Calu3 (cell line): Measurements from ENCODE around the gene CYP2W1. TPM values are rescaled to one million over a fixed set of nuclear protein-coding genes. Genes with fewer than 3 reads are reported as not detected.
A peak's percentile ranks its signal among the peaks of the same experiment; 100 is the strongest.

Experiments used
- BruUV-seq: library from RNA; stranded (reverse); fragments of 400-500 nt; replicated peaks from 2 replicates; lab custom pipeline; 2021; lab: Mats Ljungman, UMichigan
- CTCF ChIA-PET: fragments of 300-600 bp; sonication (Branson Sonifier 250); formaldehyde crosslinking; loops from one replicate; lab custom pipeline; 2022; ENCODE audit warnings: antibody characterized with exemption; lab: Charles Lee
- DNase-seq: peaks from one replicate; pipeline ENCODE4 v3.0.0; 2022
- H3K27ac Mint-ChIP-seq: one replicate; pipeline ENCODE4 v1.8.0; 2022; ENCODE audit warnings: mixed read lengths; ENCODE audit not compliant: unreplicated experiment
- H3K27me3 Mint-ChIP-seq: one replicate; pipeline ENCODE4 v1.8.0; 2022; ENCODE audit warnings: mixed read lengths; ENCODE audit not compliant: unreplicated experiment
- H3K36me3 Mint-ChIP-seq: one replicate; pipeline ENCODE4 v1.8.0; 2022; ENCODE audit warnings: mild to moderate bottlenecking, moderate library complexity, mixed read lengths; ENCODE audit not compliant: insufficient read depth, unreplicated experiment
- H3K4me1 Mint-ChIP-seq: one replicate; pipeline ENCODE4 v1.8.0; 2022; ENCODE audit warnings: mild to moderate bottlenecking, low read depth, mixed read lengths; ENCODE audit not compliant: unreplicated experiment
- H3K4me3 Mint-ChIP-seq: one replicate; pipeline ENCODE4 v1.8.0; 2022; ENCODE audit warnings: mild to moderate bottlenecking, low read depth, moderate library complexity, mixed read lengths; ENCODE audit not compliant: unreplicated experiment
- H3K9me3 Mint-ChIP-seq: one replicate; pipeline ENCODE4 v1.8.0; 2022; ENCODE audit warnings: low read depth, mixed read lengths; ENCODE audit not compliant: unreplicated experiment
- CTCF ChIP-seq: fragments of 200-600 bp; IDR thresholded peaks from one replicate; pipeline ENCODE4 v1.8.0; 2022; ENCODE audit warnings: antibody characterized with exemption; ENCODE audit not compliant: unreplicated experiment
- intact Hi-C: fragments of 100-400 bp; cut with micrococcal nuclease; formaldehyde crosslinking; loops from one replicate; pipeline ENCODE4 v1.10.0; 2022; ENCODE audit not compliant: unreplicated experiment
- total RNA-seq: library from RNA; stranded (reverse); gene quantifications from 2 replicates; pipeline ENCODE4 v1.2.3, GENCODE V29; 2022

The CYP2W1 gene
- total RNA-seq, 1 experiment from 2014 or later = 0.71 TPM

- CTCF ChIA-PET = no interaction called here
Measured at GRCh38 chr7:1022801-1023465, 40.0 kb downstream of the CYP2W1 start.

GRCh38 chr7:1024331-1024841 lies 41.4 kb downstream of the CYP2W1 start:
- DNase-seq = no peak
- peaks cover 77% of the 10 kb centered on the region for H3K36me3 Mint-ChIP-seq
- no peak for TF ChIP-seq CTCF
- H3K4me3 Mint-ChIP-seq = no peak overlapping the region
- H3K27ac Mint-ChIP-seq = no peak overlapping the region
- peaks cover 15% of the 10 kb centered on the region for H3K4me1 Mint-ChIP-seq
- intact Hi-C loops = no loop called here
- BruUV-seq = no TSS peak
- CTCF ChIA-PET = interaction anchor here (0.6 to 0.7 kb wide), 2 partner anchors 79 to 173 kb away, joined by 3 read pairs; no protein-coding TSS in a partner anchor
- no peaks in the 10 kb centered on the region for H3K27me3 Mint-ChIP-seq
- no peaks in the 10 kb centered on the region for H3K9me3 Mint-ChIP-seq

More at GRCh38 chr7:1022801-1023465, 40.0 kb downstream of the CYP2W1 start:
- Mint-ChIP-seq H3K27ac (peak overlapping the region; percentile 3), H3K4me3 (no peak overlapping the region), H3K4me1 (peaks cover 15% of the 10 kb centered on the region), H3K36me3 (peaks cover 77% of the 10 kb centered on the region), H3K9me3 (no peaks in the 10 kb centered on the region), H3K27me3 (no peaks in the 10 kb centered on the region)
- intact Hi-C loops = no loop called here
- TF ChIP-seq CTCF = no peak
- DNase-seq = no peak
- BruUV-seq = no TSS peak

DNA sequence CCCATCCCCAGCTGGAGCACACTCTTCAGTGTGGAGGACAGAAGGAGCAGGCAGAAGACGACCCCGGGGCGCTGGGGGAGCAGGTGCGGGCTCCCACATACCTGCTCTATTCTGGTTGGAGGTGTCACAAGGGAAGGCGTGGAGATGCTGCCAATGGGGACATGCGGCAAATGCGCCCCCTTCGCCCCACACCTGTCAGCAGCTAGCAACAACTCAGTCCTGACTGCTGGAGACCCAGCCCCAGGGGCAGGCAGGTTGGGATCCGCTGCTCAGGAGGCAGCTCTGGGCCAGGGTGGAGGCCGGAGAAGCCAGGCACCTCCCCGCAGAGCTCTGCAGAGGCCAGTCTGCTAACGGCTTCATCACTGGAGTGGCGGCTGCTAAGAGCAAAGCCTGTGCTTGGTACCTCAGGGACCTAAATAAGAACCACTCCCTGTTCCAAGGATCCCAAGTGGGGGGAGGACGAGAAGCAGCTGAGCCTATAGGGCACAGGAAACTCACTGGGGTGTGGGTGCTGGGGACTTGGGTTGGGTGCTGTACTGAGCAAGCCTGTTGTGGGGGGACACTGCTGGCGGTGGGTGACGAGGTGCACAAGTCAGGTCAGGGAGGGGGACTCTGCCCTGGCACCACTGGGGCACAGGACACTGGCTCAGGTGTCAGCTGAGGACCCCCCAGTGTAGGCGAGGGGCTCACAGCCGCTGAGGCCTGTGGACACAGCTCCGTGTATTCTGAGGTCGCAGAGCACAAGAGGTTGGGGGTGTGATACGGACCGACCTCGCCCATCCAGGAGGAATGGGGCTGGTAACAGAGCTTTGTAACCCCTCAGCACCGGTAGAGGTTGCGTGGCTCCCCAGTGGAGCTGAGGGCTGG lies 42.1 kb downstream of the CYP2W1 start:
- DNase-seq = no peak
- CTCF ChIA-PET = interaction anchor here (0.6 to 2.4 kb wide), 2 partner anchors 19 to 79 kb away, joined by 3 to 7 read pairs; partner anchors contain the start of gene GPR146
- no peak overlapping the region for H3K27ac Mint-ChIP-seq
- H3K4me1 Mint-ChIP-seq = peaks cover 15% of the 10 kb centered on the region
- no peak overlapping the region for H3K4me3 Mint-ChIP-seq
- intact Hi-C loops = no loop called here
- H3K27me3 Mint-ChIP-seq = no peaks in the 10 kb centered on the region
- no peak for TF ChIP-seq CTCF
- no TSS peak for BruUV-seq
- H3K9me3 Mint-ChIP-seq = no peaks in the 10 kb centered on the region
- peaks cover 82% of the 10 kb centered on the region for H3K36me3 Mint-ChIP-seq

DNA sequence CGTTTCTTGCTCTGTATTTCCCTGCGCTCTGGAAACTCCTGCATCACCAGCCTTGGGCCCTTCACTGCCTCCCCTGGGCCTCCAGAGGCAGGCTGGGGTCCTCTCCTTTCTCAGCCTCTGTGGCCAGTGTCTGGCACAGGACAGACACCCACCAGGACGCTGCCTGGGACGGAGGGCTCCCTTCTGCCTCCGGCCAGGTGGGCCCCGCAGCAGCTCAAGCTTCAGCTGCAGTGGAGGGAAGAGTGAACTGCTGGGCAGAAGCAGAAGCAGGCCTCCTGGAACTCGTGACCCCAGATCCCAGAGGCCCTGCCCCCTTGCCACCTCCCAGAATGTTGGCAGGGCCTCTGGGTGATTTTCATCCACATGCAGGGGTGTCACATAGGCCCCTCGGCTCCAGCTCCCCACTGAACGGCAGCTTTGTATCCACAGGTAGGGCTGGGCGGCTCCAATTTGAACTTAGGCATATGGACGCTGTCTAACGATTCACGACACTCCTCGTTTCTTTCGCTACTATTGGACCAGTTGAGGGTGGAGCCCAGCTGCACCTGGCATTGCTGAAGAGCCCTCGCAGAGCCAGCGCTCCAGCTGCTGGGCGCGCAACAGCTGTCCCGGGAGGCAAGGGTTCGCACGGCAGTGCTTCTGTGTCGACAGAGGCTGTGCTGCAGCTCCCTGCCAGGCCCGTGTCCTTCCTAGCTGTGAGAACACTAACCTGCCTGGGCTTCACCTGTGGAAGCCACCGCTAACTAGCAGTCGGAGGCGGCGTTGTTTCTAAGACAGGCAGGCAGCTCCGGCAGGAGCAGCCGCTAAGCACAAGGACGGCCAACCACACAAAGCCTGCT lies 43.0 kb downstream of the CYP2W1 start:
- Mint-ChIP-seq H3K36me3 (peaks cover 86% of the 10 kb centered on the region), H3K4me1 (peaks cover 15% of the 10 kb centered on the region), H3K4me3 (no peak overlapping the region), H3K27ac (no peak overlapping the region), H3K27me3 (no peaks in the 10 kb centered on the region), H3K9me3 (no peaks in the 10 kb centered on the region)
- TSS peak; percentile 77 for BruUV-seq
- no peak for DNase-seq
- no peak for TF ChIP-seq CTCF
- CTCF ChIA-PET = interaction anchor here (2.4 kb wide), 1 partner anchor 18 kb away, joined by 7 read pairs; the partner anchor contains the start of gene GPR146
- intact Hi-C loops = no loop called here
